NCI-H2196 treated with DMSO at 0.1 percent for 48 hours (cell line): ENCODE measurements around the gene C9orf50.

Experiments
- DNase-seq: peaks from one replicate; lab custom pipeline; 2025; ENCODE audit not compliant: unreplicated experiment; lab: John Stamatoyannopoulos, UW

C9orf50 gene

GRCh38 chr9:129632460-129632859, 11.6 kb upstream of the C9orf50 start:
- no peak for DNase-seq

GRCh38 chr9:129631674-129632129, 10.8 kb upstream of the C9orf50 start:
- DNase-seq = no peak

- DNase-seq = no peak
Measured at GRCh38 chr9:129630967-129631673, 10.2 kb upstream of the C9orf50 start.

GRCh38 chr9:129629251-129629820, 8.4 kb upstream of the C9orf50 start:
- DNase-seq = no peak

- DNase-seq = no peak
Measured at GRCh38 chr9:129628709-129629108, 7.8 kb upstream of the C9orf50 start.

- DNase-seq = no peak
Measured at GRCh38 chr9:129627556-129628440, 6.9 kb upstream of the C9orf50 start.

GRCh38 chr9:129626625-129627284, 5.9 kb upstream of the C9orf50 start:
- no peak for DNase-seq

- peak; percentile 52 for DNase-seq
Measured at GRCh38 chr9:129626079-129626624, 5.3 kb upstream of the C9orf50 start, which contains the start of gene NTMT1. Gene NTMT1 (plus strand): TSS chr9:129626163. CDS start chr9:129632704, 6,541 bp downstream.

GRCh38 chr9:129624947-129625346, 4.0 kb upstream of the C9orf50 start:
- no peak for DNase-seq

GRCh38 chr9:129624168-129624759, 3.4 kb upstream of the C9orf50 start:
- peak; percentile 22 for DNase-seq

GRCh38 chr9:129623331-129623730, 2.4 kb upstream of the C9orf50 start:
- DNase-seq = no peak

- no peak for DNase-seq
Measured at GRCh38 chr9:129619787-129620668, 873 bp downstream of the C9orf50 start.

- no peak for DNase-seq
Measured at GRCh38 chr9:129617167-129617566, 3.7 kb downstream of the C9orf50 start.

- no peak for DNase-seq
Measured at GRCh38 chr9:129615407-129616285, 5.3 kb downstream of the C9orf50 start.

GRCh38 chr9:129614932-129615331, 6.0 kb downstream of the C9orf50 start:
- no peak for DNase-seq

- DNase-seq = peak; percentile 16
Measured at GRCh38 chr9:129613520-129614175, 7.3 kb downstream of the C9orf50 start.

GRCh38 chr9:129612815-129613519, 7.9 kb downstream of the C9orf50 start:
- DNase-seq = no peak
